ENCODE results near the gene NDFIP2. TPM values are rescaled to one million over a fixed set of nuclear protein-coding genes. Genes with fewer than 3 reads are reported as not detected.

Gene NDFIP2
- 16.0 to 22.5 TPM (median 20.6 TPM) in 5 replicates for total RNA-seq (2022; extraction: Qiagen RNA extraction)

GRCh38 chr13:79480954-79481684 is at the start of gene NDFIP2:
TSS of gene NDFIP2 (plus strand) at chr13:79481155. CDS start at chr13:79481204, 49 bp downstream.

Other genes with a start within 250 kb of the NDFIP2 start
- gene RBM26, start 74.9 kb upstream of the NDFIP2 start, total RNA-seq (2022; extraction: Qiagen RNA extraction), result 18.4 to 21.3 TPM (median 20.1 TPM) in 5 replicates